Right cardiac atrium (tissue), 5 donors: ENCODE results near the gene HSPB9. TPM values are rescaled to one million over a fixed set of nuclear protein-coding genes. Genes with fewer than 3 reads are reported as not detected.

Experiments
- polyA plus RNA-seq: library from polyadenylated mRNA; stranded (reverse); fragments of 200-250 nt; gene quantifications from one replicate; pipeline ENCODE4 v1.2.3, GENCODE V29; 2013
- total RNA-seq, 4 donors: library from RNA; stranded (reverse); fragmentation: NEBNext Ultra II Directional; extraction: Animal tissue kit (Norgen Biotek cat#: 25700); gene quantifications; one replicate each; pipeline ENCODE4 v1.2.1, GENCODE V29; 2021
- donor health status: healthy with polysubstance abuse.
- donor health status: DM: no; HTN: yes; CAD: no.
- donor health status: DM: no; HTN: no; CAD: no.
- donor health status: DM: no; HTN: yes; CAD: no; lungs with severe emphysema.
- donor health status: DM: yes; HTN: yes; CAD: no.

The HSPB9 gene
- total and polyA plus RNA-seq, 5 donors, result 0.18 to 0.21 (median 0.20) TPM; not detected in 1

Other genes with a start within 250 kb of the HSPB9 start
- 10 to 100 TPM; 24.7 to 50.8 (median 38.4) TPM for gene ACLY, start 203.9 kb upstream of the HSPB9 start, total RNA-seq
- 23.0 TPM for gene ACLY, start 203.9 kb upstream of the HSPB9 start, polyA plus RNA-seq
- gene ODAD4, start 192.2 kb upstream of the HSPB9 start, total RNA-seq, result 1 to 10 TPM in 2 of 4 donors, under 1 TPM in 2; 0.71 to 2.0 (median 1.2) TPM
- gene ODAD4, start 192.2 kb upstream of the HSPB9 start, polyA plus RNA-seq, result 0.72 TPM
- 10 to 100 TPM; 37.1 to 41.1 (median 39.2) TPM for gene CNP, start 156.0 kb upstream of the HSPB9 start, total RNA-seq
- 32.1 TPM for gene CNP, start 156.0 kb upstream of the HSPB9 start, polyA plus RNA-seq
- 10 to 100 TPM; 56.2 to 81.5 (median 65.3) TPM for gene DNAJC7, start 105.4 kb upstream of the HSPB9 start, total RNA-seq
- 60.7 TPM for gene DNAJC7, start 105.4 kb upstream of the HSPB9 start, polyA plus RNA-seq
- 10 to 100 TPM; 39.1 to 47.9 (median 40.4) TPM for gene NKIRAS2, start 102.7 kb upstream of the HSPB9 start, total RNA-seq
- 53.9 TPM for gene NKIRAS2, start 102.7 kb upstream of the HSPB9 start, polyA plus RNA-seq
- gene C17orf113, start 72.2 kb upstream of the HSPB9 start, total RNA-seq, result 1 to 10 TPM in 1 of 4 donors, under 1 TPM in 3; 0.60 to 1.2 (median 0.66) TPM
- gene C17orf113, start 72.2 kb upstream of the HSPB9 start, polyA plus RNA-seq, result 0.91 TPM
- under 1 TPM in 3 of 4 donors, not detected in 1; 0.29 to 0.42 (median 0.31) TPM for gene ZNF385C, start 24.3 kb upstream of the HSPB9 start, total RNA-seq
- 0.32 TPM for gene ZNF385C, start 24.3 kb upstream of the HSPB9 start, polyA plus RNA-seq
- 1 to 10 TPM; 5.4 to 8.0 (median 6.1) TPM for gene DHX58, start 10.1 kb upstream of the HSPB9 start, total RNA-seq
- gene DHX58, start 10.1 kb upstream of the HSPB9 start, polyA plus RNA-seq, result 7.2 TPM
- 10 to 100 TPM; 15.8 to 32.4 (median 23.3) TPM for gene KAT2A, start 1.4 kb upstream of the HSPB9 start, total RNA-seq
- gene KAT2A, start 1.4 kb upstream of the HSPB9 start, polyA plus RNA-seq, result 30.1 TPM
- gene RAB5C, start 32.2 kb downstream of the HSPB9 start, total RNA-seq, result 10 to 100 TPM; 39.9 to 58.1 (median 53.8) TPM
- 55.0 TPM for gene RAB5C, start 32.2 kb downstream of the HSPB9 start, polyA plus RNA-seq
- under 1 TPM in 3 of 4 donors, not detected in 1; 0.06 to 0.28 (median 0.14) TPM for gene KCNH4, start 58.3 kb downstream of the HSPB9 start, total RNA-seq
- 0.14 TPM for gene KCNH4, start 58.3 kb downstream of the HSPB9 start, polyA plus RNA-seq
- gene HCRT, start 62.6 kb downstream of the HSPB9 start, total RNA-seq, result not detected
- gene HCRT, start 62.6 kb downstream of the HSPB9 start, polyA plus RNA-seq, result not detected
- gene GHDC, start 71.7 kb downstream of the HSPB9 start, total RNA-seq, result 10 to 100 TPM; 11.5 to 15.4 (median 13.1) TPM
- gene GHDC, start 71.7 kb downstream of the HSPB9 start, polyA plus RNA-seq, result 10.5 TPM
- 10 to 100 TPM; 39.4 to 46.3 (median 40.5) TPM for gene STAT5B, start 153.6 kb downstream of the HSPB9 start, total RNA-seq
- gene STAT5B, start 153.6 kb downstream of the HSPB9 start, polyA plus RNA-seq, result 19.7 TPM
- gene STAT5A, start 165.7 kb downstream of the HSPB9 start, total RNA-seq, result 10 to 100 TPM; 20.8 to 30.5 (median 23.3) TPM
- 8.1 TPM for gene STAT5A, start 165.7 kb downstream of the HSPB9 start, polyA plus RNA-seq